ENCODE measurements around the gene VAMP3.

GRCh38 chr1:7751174-7751573 lies 19.9 kb upstream of the VAMP3 start:
- no peak for TF ChIP-seq CTCF (IDR thresholded peaks at IDR 0.05; ENCODE audit: low read depth, low read length)
- TF ChIP-seq POLR2A (IDR thresholded peaks at IDR 0.05; ENCODE audit: extremely low read depth, insufficient read length), result no peak
